Stimulated activated CD4-positive, alpha-beta T cell treated with anti-CD3 and anti-CD28 coated beads, TNF-alpha, amount 100 ng/mL, for 24 hours (primary cell): Measurements from ENCODE around the gene OAS3.
"Not testable (repeated sequence)": the region's sequence is repeated elsewhere in the genome, so short reads cannot be mapped to it uniquely, and the experiment has no call there.

ENCODE experiments used
- DNase-seq, 3 experiments: peaks; one replicate each; pipeline ENCODE4 v3.0.0-alpha.2; 2020; ENCODE audit warnings: low read depth in 3 of 3

The OAS3 gene, protein sequence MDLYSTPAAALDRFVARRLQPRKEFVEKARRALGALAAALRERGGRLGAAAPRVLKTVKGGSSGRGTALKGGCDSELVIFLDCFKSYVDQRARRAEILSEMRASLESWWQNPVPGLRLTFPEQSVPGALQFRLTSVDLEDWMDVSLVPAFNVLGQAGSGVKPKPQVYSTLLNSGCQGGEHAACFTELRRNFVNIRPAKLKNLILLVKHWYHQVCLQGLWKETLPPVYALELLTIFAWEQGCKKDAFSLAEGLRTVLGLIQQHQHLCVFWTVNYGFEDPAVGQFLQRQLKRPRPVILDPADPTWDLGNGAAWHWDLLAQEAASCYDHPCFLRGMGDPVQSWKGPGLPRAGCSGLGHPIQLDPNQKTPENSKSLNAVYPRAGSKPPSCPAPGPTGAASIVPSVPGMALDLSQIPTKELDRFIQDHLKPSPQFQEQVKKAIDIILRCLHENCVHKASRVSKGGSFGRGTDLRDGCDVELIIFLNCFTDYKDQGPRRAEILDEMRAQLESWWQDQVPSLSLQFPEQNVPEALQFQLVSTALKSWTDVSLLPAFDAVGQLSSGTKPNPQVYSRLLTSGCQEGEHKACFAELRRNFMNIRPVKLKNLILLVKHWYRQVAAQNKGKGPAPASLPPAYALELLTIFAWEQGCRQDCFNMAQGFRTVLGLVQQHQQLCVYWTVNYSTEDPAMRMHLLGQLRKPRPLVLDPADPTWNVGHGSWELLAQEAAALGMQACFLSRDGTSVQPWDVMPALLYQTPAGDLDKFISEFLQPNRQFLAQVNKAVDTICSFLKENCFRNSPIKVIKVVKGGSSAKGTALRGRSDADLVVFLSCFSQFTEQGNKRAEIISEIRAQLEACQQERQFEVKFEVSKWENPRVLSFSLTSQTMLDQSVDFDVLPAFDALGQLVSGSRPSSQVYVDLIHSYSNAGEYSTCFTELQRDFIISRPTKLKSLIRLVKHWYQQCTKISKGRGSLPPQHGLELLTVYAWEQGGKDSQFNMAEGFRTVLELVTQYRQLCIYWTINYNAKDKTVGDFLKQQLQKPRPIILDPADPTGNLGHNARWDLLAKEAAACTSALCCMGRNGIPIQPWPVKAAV

DNA sequence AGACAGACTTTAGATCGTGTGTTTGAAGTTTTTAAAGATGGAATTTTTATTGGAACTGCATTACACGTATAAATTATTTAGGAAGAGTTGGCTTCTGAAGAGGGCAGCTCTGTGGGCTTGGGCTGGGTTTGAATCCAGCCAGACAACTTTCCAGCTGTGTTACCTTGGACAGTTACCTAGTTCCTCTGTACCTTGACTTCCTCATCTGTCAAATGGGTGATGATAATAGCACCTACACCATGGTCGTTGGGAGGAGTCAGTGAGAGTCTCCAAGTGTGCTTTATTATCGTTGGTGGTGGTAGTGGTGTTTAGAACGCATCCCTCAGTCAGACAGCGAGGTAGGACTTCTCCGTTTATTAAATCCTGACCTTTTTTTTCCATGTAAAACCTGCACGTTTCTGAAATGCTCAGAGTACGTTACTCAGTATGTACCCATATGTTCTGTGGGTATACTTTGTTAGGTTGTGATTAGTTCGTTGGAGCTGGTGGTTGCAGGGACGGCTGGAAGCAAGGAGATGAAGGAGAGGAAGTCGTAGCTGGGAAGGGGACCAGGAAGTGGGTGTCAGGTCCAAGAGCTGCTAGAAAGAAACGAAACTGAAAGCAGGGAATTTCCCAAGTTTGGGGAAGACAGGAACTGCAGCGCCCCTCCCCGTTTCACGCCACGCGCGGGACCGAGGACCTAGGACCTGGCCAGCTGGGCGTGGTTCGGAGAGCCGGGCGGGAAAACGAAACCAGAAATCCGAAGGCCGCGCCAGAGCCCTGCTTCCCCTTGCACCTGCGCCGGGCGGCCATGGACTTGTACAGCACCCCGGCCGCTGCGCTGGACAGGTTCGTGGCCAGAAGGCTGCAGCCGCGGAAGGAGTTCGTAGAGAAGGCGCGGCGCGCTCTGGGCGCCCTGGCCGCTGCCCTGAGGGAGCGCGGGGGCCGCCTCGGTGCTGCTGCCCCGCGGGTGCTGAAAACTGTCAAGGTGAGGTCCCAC lies at the start of gene OAS3:
TSS of gene OAS3 (plus strand) at position 734 of the 979 bp plus-strand sequence. CDS start at position 791, 57 bp downstream.
- DNase-seq: peak; percentile 22 to 53 (median 24)

DNA sequence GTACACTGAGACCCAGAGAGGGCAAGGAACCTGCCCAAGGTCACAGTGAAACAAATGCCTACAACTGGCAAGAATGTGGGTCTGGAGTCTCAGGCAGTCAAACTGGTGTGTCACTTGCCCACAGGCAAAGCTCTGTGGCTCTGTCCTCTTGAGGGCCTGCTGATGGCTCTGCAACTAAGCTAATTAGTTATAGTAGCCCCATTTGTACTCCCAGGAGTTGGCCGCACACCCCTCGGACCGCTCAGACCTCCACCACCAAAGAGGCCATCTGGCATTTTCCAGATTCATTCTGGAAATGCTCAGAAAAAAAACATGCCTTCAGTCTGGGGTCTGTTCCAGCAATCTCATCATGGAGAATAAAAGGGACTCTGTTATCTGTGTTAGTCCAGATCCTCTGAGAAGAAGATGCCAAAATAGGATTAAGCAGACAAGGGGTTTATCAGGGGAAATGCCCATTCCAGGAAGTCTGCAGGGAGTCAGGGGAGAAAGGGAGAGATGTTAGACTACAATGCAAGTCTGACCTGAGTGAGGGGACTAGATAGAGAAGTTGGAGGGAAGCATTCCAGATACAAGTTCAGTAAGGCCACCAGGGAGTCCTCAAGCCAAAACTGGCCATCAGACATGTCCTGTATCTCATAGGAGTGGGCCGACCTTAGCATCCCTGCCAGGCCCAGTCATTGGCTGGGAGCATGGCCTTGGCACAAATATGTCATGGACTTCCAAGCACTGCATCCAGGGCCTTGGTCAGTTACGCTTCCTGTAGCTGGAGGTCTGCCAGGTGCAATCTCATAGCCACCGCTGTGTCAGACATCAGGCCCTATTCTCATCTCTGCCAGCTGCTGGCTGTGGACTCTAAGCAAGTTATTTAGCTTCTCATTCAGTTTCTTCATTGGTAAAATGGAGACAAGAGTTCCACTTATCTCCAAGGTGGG lies 46.9 kb upstream of the OAS3 start:
- no peak for DNase-seq

DNA sequence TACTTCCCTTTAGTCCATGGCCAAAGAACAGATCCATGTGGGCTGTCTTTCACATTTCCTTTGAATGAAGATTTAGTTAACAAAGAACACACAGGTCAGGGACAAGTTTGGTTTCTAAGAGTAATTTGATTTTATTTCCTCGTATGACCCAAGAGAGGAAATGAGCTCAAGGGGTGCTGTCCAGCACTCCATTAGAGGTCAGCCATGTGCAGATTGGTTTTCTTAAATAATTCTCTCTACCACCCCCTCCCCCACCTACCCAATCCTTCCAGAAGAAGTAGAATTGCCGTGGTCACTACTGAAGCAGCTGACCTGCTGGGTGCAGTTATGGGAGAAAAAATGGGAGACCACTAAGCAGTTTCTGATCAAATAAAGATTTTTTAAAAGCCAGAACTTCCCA lies 45.4 kb upstream of the OAS3 start:
- no peak for DNase-seq

DNA sequence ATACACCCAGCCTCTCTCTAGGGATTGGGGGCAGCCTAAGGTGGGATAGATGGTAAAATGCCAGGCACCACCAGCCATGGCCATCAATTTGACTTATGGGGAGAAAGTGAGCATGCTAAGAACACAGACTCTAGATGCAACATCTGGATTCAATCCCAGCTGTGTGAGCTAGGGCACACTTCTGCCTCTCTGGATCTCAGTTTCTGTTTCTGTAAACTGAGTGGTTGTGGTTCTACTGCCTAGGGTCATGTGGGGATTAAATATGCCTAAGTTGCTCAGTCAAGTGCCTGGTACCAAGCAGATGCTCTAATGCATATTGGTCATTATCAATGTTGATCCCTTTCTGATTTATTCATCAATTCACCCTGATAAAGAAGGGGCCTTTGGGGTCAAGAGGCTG lies 44.1 kb upstream of the OAS3 start:
- DNase-seq: no peak

DNA sequence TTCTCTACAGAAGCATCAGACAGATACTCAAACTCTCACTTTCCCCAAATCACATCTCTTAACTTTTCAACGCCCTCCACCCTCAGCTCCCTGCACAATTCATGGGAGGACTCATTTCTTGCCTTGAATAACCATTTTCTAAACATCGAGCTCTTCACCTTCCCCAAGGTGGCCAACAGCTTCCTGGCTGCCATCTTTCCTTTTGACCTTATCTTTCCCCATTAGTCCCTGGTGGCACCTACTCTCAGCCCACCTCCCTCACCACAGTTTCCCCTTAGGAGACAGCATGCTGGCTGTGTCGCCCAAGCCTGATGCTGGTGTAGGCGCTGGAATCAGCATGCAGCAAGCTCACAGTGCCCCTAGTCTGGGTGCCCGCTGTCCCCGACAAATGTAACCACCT lies 39.9 kb upstream of the OAS3 start:
- no peak for DNase-seq

DNA sequence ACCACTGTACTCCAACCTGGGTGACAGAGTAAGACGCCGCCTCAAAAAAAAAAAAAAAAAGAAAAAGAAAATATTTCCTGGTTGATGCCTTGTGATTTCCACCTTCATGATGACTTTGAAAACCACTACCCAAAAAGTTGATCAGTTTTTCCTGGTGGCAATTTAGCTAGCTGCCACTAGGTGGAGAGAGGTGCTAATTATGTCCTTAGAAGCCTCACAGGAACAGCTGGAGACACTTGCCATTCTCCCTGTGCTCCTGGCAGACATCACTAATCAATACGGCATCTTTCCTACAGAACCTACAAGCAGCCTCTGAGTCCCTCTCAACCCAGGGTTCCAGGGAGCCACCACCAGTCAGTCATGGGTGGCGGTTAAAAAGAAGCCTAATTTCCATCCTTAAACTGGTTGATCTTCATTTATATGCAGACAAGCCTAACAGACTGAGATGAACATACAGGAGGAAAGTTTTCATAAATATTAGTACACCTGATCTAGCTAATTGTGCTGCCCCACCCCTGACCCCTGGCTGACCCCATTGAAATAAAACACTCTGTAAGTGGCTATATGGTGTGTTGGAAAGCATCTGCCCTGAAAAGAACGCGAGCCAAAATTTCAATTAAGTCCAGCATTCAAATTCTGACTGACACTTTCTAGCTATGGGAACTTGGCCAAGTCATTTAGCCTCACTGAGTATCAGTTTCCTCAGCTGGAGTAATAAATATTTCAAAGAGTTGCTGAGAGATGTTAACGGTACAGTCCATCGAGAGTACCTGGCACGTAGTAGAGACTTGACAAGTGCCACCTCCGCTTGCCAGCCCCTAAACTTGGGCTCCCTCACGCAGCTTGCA lies 37.8 kb upstream of the OAS3 start:
- peak in 1 of 3 experiments; percentile 27 for DNase-seq

DNA sequence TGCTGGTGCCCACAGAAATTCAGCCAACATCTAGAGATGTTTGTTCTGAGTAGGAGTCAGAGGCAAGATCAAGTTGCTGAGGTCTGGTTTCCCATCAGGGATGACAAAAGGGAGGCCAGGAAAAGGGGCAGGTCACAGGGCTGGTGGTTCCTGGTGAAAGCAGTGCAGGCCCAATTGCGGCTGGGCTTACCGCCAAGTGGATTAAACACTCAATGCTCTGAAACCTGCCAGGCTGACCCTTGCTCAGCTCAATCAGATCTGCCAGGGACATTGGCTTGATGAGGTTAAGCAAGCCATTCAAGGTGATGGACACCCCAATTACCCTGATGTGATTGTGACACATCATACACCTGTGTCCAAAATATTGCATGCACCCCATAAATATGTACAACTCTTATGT lies 37.0 kb upstream of the OAS3 start:
- no peak for DNase-seq

DNA sequence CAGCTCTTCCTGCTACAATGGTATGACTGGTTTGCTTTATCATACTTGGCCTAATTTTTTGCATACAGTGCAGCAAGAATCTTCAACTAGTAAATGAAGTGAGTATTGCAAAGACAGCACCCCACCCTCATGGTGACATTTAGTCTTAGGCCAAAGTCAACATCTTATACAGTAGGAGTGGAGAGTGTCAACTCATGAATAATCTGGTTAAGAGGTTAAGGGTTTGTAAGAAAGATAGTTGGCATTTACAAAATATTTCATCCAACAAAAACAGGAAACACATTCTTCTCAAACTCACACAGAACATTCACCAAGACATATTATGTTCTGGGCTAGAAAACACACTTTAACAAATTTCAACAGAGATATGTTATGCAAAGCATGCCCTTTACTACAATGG lies 33.7 kb upstream of the OAS3 start:
- DNase-seq: no peak

DNA sequence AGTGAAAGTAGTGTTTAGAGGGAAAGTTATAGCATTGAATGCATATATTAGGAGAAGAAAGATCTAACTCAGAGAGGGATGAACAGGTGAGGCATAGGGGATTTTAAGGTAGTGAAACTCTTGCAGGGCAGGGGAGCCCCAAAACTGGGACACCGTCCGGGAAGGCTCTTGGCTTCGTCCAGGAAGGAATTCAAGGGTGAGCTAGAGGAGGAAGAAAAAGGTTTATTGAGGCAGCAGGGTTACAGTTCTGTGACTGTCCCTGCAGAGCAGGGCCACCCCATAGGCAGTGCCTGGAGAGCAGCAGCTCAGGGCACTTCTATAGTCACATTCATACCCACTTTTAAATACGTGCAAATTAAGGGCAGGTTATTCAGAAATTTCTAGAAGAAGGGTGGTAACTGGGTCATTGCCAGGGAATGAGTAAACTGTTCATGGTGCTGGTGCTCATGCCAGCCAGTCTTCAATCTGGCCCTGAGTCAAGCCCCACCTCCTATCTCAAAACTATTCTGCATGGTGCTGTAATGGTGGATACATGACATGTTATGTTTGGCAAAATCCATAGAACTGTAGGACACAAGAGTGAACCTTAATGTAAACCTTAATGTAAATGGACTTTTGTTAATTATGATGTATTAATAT lies 32.7 kb upstream of the OAS3 start:
- no peak for DNase-seq

DNA sequence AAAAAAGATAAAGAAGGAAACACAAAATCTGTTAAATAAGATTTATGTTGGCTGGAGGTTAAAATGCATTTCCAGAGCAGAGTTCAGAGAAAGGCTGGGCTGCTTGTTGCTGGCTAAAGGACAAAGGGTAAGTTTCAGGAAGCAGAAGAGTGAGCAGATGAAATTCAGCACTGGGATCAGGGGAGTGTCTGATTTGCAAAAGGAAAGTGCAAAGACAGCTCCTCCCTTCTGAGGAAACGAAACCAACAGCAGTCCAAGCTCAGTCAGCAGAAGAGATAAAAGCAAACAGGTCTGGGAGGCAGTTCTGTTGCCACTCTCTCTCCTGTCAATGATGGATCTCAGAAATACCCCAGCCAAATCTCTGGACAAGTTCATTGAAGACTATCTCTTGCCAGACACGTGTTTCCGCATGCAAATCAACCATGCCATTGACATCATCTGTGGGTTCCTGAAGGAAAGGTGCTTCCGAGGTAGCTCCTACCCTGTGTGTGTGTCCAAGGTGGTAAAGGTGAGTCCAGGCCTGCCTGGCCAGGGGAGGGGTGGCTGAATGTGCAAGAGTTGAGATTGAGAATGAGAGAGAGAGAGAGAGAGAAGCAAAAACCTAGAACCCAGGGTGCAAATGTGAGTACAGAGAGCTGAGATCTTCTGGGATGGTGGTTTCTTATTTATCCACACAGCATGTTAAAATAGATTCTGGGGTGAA lies 31.4 kb upstream of the OAS3 start, which contains the start of gene OAS1:
TSS of gene OAS1 (plus strand) at position 251 of the 703 bp plus-strand sequence. CDS start at position 329, 78 bp downstream.
- DNase-seq: no peak

DNA sequence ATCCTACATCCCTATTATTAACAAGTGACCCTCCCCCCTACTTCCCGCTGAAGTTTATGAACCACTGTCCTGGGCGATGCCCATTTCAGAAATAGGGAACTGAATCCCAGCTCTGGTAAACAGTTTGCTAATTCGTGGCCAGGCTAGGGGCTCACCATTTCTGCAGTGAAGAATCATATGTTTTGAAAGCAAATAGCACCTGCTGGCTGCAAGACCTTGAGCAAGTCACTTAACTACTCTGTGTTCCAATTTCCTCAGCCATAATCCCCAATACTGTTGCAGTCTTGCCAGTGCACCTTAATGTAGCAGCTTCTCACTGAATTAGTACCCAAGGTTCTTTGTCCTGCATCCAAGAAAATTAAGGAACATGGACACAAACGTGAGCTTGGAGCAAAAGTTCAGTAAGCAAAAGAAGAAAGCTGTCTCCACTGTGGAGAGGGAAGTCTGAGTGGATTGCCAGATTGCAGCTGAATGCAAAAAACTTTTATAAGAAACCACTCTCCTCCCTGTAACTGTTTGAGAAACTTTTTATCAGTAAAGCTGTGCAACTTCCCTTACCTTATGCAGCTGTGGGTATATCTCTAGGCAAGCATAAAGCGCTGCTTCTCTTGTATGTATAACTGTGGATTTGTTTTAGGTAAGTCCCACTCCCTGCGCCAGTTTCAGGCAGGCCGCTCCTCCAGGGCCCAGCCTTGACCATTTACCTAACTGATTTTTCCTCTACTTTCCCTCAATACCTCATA lies 30.7 kb upstream of the OAS3 start:
- DNase-seq: no peak

DNA sequence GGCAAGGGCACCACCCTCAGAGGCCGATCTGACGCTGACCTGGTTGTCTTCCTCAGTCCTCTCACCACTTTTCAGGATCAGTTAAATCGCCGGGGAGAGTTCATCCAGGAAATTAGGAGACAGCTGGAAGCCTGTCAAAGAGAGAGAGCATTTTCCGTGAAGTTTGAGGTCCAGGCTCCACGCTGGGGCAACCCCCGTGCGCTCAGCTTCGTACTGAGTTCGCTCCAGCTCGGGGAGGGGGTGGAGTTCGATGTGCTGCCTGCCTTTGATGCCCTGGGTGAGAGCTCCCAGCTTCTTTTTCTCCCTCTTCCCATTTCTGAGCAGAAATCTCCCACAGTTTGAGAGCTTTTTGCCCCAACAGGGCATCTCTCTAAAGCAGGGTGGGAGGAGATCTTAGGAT lies 29.7 kb upstream of the OAS3 start:
- peak in 1 of 3 experiments; percentile 16 for DNase-seq

DNA sequence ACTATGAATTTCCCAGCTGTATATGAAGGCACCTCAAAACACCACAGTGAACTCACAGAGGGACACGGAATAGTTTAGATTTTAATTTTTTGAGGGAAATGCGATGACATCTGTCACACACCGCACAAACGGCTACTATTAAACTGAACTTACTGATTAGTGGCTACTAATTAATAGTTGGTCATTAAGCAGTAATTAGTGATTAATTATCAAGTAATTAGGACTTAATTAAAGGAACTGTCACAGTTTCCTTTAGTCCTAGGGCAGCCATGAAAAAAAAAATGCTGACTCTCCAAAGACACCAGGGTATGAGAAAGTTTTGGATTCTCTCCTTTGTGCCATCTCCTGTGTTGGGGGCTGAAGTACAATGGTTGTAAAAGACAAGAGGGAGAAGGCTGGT lies 28.6 kb upstream of the OAS3 start:
- no peak for DNase-seq

DNA sequence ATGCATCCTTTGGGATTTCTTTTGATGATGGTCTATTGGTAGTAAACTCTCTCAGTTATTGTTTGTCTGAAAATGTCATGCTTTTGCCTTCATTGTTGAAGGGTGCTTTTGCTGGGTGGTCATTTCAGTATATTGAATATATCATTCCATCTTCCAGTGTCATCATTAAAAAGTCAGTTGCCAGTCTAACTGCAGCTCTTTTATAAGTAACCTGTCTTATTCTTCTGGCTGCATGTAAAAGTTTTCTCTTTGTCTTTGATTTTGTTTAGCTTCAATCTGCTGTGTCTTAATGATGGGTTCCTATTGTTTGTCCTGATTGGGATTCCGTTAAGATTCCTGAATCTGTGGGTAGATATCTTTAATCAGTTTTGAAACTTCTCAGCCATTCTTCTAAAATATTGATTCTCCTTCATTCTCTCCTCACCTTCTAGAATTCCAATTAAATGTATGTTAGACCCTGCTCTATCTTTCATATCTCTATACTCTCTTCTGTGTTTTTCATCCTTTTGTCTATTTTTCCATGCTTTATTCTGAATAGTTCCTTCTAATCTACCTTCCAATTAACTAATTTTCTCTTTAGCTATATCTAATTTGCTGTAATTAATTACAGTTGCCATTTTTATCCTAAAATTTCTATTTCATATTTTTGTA lies 25.1 kb upstream of the OAS3 start:
- no peak for DNase-seq

DNA sequence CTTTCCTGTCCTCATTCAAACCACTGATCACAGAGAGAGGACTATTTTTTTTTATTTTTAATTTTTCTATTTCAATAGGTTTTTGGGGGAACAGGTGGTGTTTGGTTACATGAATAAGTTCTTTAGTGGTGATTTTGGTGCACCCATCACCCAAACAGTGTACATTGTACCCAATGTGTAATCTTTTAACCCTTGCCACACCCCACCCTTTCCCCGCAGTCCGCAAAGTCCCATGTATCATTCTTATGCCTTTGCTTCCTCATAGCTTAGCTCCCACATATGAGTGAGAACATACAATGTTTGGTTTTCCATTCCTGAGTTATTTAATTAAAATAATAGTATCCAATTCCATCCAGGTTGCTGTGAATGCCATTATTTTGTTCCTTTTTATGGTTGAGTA lies 24.4 kb upstream of the OAS3 start:
- not testable (repeated sequence) for DNase-seq

DNA sequence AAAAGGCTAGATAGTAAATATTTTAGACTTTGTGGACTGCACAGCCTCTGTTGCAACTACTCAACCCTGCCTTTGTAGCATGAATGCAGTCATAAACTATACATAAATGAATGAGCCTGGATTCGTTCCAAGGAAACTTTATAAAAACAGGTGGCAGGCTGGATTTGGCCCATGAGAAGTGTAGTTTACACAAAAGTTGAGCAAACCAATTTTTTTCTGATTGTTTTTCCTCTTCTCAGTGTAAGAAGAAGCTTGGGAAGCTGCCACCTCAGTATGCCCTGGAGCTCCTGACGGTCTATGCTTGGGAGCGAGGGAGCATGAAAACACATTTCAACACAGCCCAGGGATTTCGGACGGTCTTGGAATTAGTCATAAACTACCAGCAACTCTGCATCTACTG lies 22.0 kb upstream of the OAS3 start:
- no peak for DNase-seq

DNA sequence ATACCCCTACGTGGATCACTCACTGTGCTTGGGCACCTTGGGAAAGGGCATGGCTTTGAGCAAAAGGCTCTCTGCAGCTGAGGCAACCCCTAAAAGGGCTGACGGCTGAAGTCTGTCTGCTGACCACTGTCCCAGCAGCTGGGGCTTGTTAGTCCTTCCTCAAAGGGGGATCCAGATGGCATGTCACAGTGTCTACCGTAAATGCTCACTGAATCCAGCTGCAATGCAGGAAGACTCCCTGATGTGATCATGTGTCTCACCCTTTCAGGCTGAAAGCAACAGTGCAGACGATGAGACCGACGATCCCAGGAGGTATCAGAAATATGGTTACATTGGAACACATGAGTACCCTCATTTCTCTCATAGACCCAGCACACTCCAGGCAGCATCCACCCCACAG lies 19.2 kb upstream of the OAS3 start:
- DNase-seq: no peak
